ENCODE data around the gene SELENOF. TPM values are rescaled to one million over a fixed set of nuclear protein-coding genes. Genes with fewer than 3 reads are reported as not detected.

Gene SELENOF
- total and polyA plus RNA-seq, 12 donors, result 54.1 to 394 (median 197) TPM

GRCh38 chr1:86933051-86933450 lies 19.1 kb upstream of the SELENOF start:
- intact Hi-C loops (cut with DNase I), result no loop called here
- Histone ChIP-seq H3K27me3 (no peaks in the 10 kb centered on the region), H3K36me3 (replicated peaks in 1 of 2) (no peaks in the 10 kb centered on the region), H3K9me3 (replicated peaks in 1 of 3) (no peaks in the 10 kb centered on the region), H3K4me1 (replicated peaks in 1 of 2) (peaks cover 11 to 37% of the 10 kb centered on the region in 2 donors), H3K4me3 (no peak overlapping the region), H3K27ac (no peak overlapping the region)
- no peak for TF ChIP-seq CTCF (IDR thresholded peaks at IDR 0.05)
- TF ChIP-seq POLR2A (IDR thresholded peaks at IDR 0.05), result no peak
- 95 to 98% (median 96%) methylated on average over 3 of the region's 3 CpGs for WGBS, 4 donors
- DNase-seq, result no peak

- Histone ChIP-seq H3K4me3 (no peak overlapping the region), H3K27me3 (no peaks in the 10 kb centered on the region), H3K4me1 (replicated peaks in 1 of 2) (peaks cover 11 to 35% of the 10 kb centered on the region in 2 donors), H3K36me3 (replicated peaks in 1 of 2) (no peaks in the 10 kb centered on the region), H3K27ac (no peak overlapping the region), H3K9me3 (replicated peaks in 1 of 3) (no peaks in the 10 kb centered on the region)
- TF ChIP-seq CTCF (IDR thresholded peaks at IDR 0.05), result no peak
- no peak for TF ChIP-seq POLR2A (IDR thresholded peaks at IDR 0.05)
- WGBS, 4 donors, result 50 to 61% (median 54%) methylated on average over 1 of the region's 1 CpG
- intact Hi-C loops (cut with DNase I), result no loop called here
- no peak for DNase-seq
Measured at GRCh38 chr1:86928819-86929218, 14.9 kb upstream of the SELENOF start.

- TF ChIP-seq CTCF (IDR thresholded peaks at IDR 0.05) (no peak), POLR2A (IDR thresholded peaks at IDR 0.05) (no peak)
- peaks cover 11 to 27% of the 10 kb centered on the region in 2 donors for H3K4me1 ChIP-seq (replicated peaks in 1 of 2)
- no peaks in the 10 kb centered on the region for H3K9me3 ChIP-seq (replicated peaks in 1 of 3)
- H3K27ac ChIP-seq, result no peak overlapping the region
- intact Hi-C loops (cut with DNase I), result no loop called here
- 93 to 97% (median 96%) methylated on average over 1 of the region's 1 CpG for WGBS, 4 donors
- no peak overlapping the region for H3K4me3 ChIP-seq
- H3K27me3 ChIP-seq, result no peaks in the 10 kb centered on the region
- no peak for DNase-seq
- no peaks in the 10 kb centered on the region for H3K36me3 ChIP-seq (replicated peaks in 1 of 2)
Measured at GRCh38 chr1:86926883-86927282, 13.0 kb upstream of the SELENOF start.

- TF ChIP-seq CTCF (IDR thresholded peaks at IDR 0.05), result no peak
- TF ChIP-seq POLR2A (IDR thresholded peaks at IDR 0.05), result no peak
Measured at GRCh38 chr1:86925742-86926141, 11.8 kb upstream of the SELENOF start.

More at GRCh38 chr1:86925742-86926141, 11.8 kb upstream of the SELENOF start:
- Histone ChIP-seq H3K27me3 (no peaks in the 10 kb centered on the region), H3K4me3 (no peak overlapping the region), H3K36me3 (replicated peaks in 1 of 2) (no peaks in the 10 kb centered on the region), H3K4me1 (replicated peaks in 1 of 2) (peaks cover 11 to 27% of the 10 kb centered on the region in 2 donors), H3K9me3 (replicated peaks in 1 of 3) (no peaks in the 10 kb centered on the region), H3K27ac (no peak overlapping the region)
- WGBS, 4 donors, result 95 to 100% (median 97%) methylated on average over 1 of the region's 1 CpG
- intact Hi-C loops (cut with DNase I), result no loop called here
- no peak for DNase-seq
